Lower leg skin (tissue), 3 donors: ENCODE results near the gene ARL8B.

ENCODE experiments used
- CTCF ChIP-seq, 3 donors: fragments of 450-650 bp; IDR thresholded peaks; one replicate each; pipeline ENCODE4 v1.5.1; 2016; ENCODE audit warnings: antibody characterized with exemption in 3 of 3, mild to moderate bottlenecking in 3 of 3, moderate library complexity in 2 of 3
- POLR2A ChIP-seq, 2 donors: fragments of 450-650 bp; IDR thresholded peaks; one replicate each; pipeline ENCODE4 v1.6.1; 2016 to 2017; ENCODE audit warnings: antibody characterized with exemption in 2 of 2, mild to moderate bottlenecking in 1 of 2, moderate library complexity in 1 of 2

GRCh38 chr3:5188419-5189221, 66.5 kb downstream of the ARL8B start:
- TF ChIP-seq POLR2A (IDR thresholded peaks at IDR 0.05), result no peak
- TF ChIP-seq CTCF (IDR thresholded peaks at IDR 0.05), result no peak
